A549 (cell line): ENCODE data around the gene WDR18. TPM values are rescaled to one million over a fixed set of nuclear protein-coding genes. Genes with fewer than 3 reads are reported as not detected.

Experiments
- ATAC-seq, 2 experiments: fragments of 200-7000 bp in 1 of 2; fragments of >200 bp in 1 of 2; cut with Nextera tagmentation in 1 of 2; cut with Tn5 transposase in 1 of 2; 3 replicates each; pipeline versions ENCODE4 v1.8.0 to v1.9.1; 2018 to 2020; ENCODE audit warnings: mild to moderate bottlenecking in 1 of 2, moderate library complexity in 1 of 2
- CTCF ChIA-PET: fragments of 300-600 bp; sonication (Branson Sonifier 250); formaldehyde crosslinking; extraction: SDS; loops from one replicate; lab custom pipeline; 2021; ENCODE audit warnings: antibody characterized with exemption, inconsistent platforms; lab: Yijun Ruan, JAX
- POLR2A ChIA-PET: fragments of 350-600 bp; formaldehyde crosslinking; extraction: SDS; loops from one replicate; lab custom pipeline; 2021; ENCODE audit warnings: antibody characterized with exemption, inconsistent platforms; lab: Yijun Ruan, JAX
- DNase-seq, 2 experiments: peaks; one replicate each; pipeline versions ENCODE4 v3.0.0 to v3.0.0-alpha.2; 2011 to 2016; ENCODE audit warnings: low read depth in 1 of 2, low spot score in 1 of 2
- FAIRE-seq: peaks from 2 replicates; lab custom pipeline; 2011; peaks lifted over from hg19 to GRCh38; lab: Jason Lieb, UNC
- H3K27ac ChIP-seq, 2 experiments: fragments of >200 bp; sonication (Bioruptor Twin); formaldehyde crosslinking; 3 replicates each; pipeline ENCODE4 v1.5.1; 2016 to 2017
- H3K4me1 ChIP-seq: fragments of >200 bp; sonication (Bioruptor Twin); formaldehyde crosslinking; 3 replicates; pipeline ENCODE4 v1.6.1; 2016
- H3K4me2 ChIP-seq: fragments of >200 bp; sonication (Bioruptor Twin); formaldehyde crosslinking; 3 replicates; pipeline ENCODE4 v1.6.1; 2016
- H3K4me3 ChIP-seq: fragments of >200 bp; sonication (Bioruptor Twin); formaldehyde crosslinking; 3 replicates; pipeline ENCODE4 v1.5.1; 2016
- H3K9me3 ChIP-seq: fragments of >200 bp; sonication (Bioruptor Twin); formaldehyde crosslinking; 3 replicates; pipeline ENCODE4 v1.6.1; 2016
- BCL3 ChIP-seq: fragments of >200 bp; sonication (Bioruptor Twin); formaldehyde crosslinking; IDR thresholded peaks from 3 replicates; pipeline ENCODE4 v1.6.1; 2016
- CHD2 ChIP-seq: fragments of 150-350 bp; IDR thresholded peaks from 2 replicates; pipeline ENCODE4 v1.6.1; 2014; ENCODE audit warnings: low read length; ENCODE audit not compliant: partially characterized antibody
- E2F6 ChIP-seq: IDR thresholded peaks from 2 replicates; pipeline ENCODE4 v1.6.1; 2012; ENCODE audit warnings: low read depth, borderline replicate concordance
- EHF ChIP-seq: fragments of 250-450 bp; sonication (Bioruptor Pico); IDR thresholded peaks from 2 replicates; pipeline ENCODE4 v1.5.0; 2020; ENCODE audit warnings: mild to moderate bottlenecking
- EP300 ChIP-seq, 2 experiments: fragments of >200 bp; sonication (Bioruptor Twin); formaldehyde crosslinking; IDR thresholded peaks; 2 replicates in 1 of 2; 3 replicates in 1 of 2; pipeline ENCODE4 v1.6.1; 2016 to 2017
- ESRRA ChIP-seq: fragments of 150-350 bp; IDR thresholded peaks from 2 replicates; pipeline ENCODE4 v1.6.1; 2014; ENCODE audit warnings: mild to moderate bottlenecking, low read length, borderline replicate concordance
- FOSL2 ChIP-seq, 2 experiments: fragments of 450-650 bp in 1 of 2; fragments of >200 bp in 1 of 2; sonication (Bioruptor Twin) in 1 of 2; formaldehyde crosslinking; IDR thresholded peaks; 2 replicates each; pipeline versions ENCODE4 v1.5.0 to v1.6.1; 2016 to 2020; ENCODE audit warnings: mild to moderate bottlenecking in 1 of 2, moderate library complexity in 1 of 2
- HOXA7 ChIP-seq: fragments of 250-450 bp; sonication (Bioruptor Pico); IDR thresholded peaks from 2 replicates; pipeline ENCODE4 v1.5.0; 2020; ENCODE audit warnings: mild to moderate bottlenecking, moderate library complexity
- HOXB5 ChIP-seq: fragments of 250-450 bp; sonication (Bioruptor Pico); IDR thresholded peaks from 2 replicates; pipeline ENCODE4 v1.5.0; 2020; ENCODE audit warnings: mild to moderate bottlenecking, moderate library complexity
- MAZ ChIP-seq: fragments of 150-350 bp; IDR thresholded peaks from 2 replicates; pipeline ENCODE4 v1.6.1; 2014; ENCODE audit warnings: antibody characterized with exemption, low read depth, low read length, borderline replicate concordance
- MYC ChIP-seq: IDR thresholded peaks from 2 replicates; pipeline ENCODE4 v1.6.1; 2012; ENCODE audit warnings: mild to moderate bottlenecking, inconsistent platforms, low read length, improper control_type of control experiment, borderline replicate concordance
- NR3C1 ChIP-seq: fragments of >200 bp; sonication (Bioruptor Twin); formaldehyde crosslinking; IDR thresholded peaks from 3 replicates; pipeline ENCODE4 v1.6.1; 2017
- POLR2A ChIP-seq: IDR thresholded peaks from 2 replicates; pipeline ENCODE4 v1.6.1; 2012; ENCODE audit warnings: mild to moderate bottlenecking, low read length
- POLR2AphosphoS2 ChIP-seq: conservative IDR thresholded peaks from 2 replicates; pipeline ENCODE4 v1.6.1; 2012; ENCODE audit warnings: low read length, improper control_type of control experiment, inconsistent platforms
- SREBF2 ChIP-seq: fragments of 450-650 bp; IDR thresholded peaks from 2 replicates; pipeline ENCODE4 v1.6.1; 2014; ENCODE audit warnings: mild to moderate bottlenecking, moderate library complexity
- ZC3H11A ChIP-seq: fragments of 450-650 bp; IDR thresholded peaks from 2 replicates; pipeline ENCODE4 v1.6.1; 2014; ENCODE audit warnings: antibody characterized with exemption, mild to moderate bottlenecking
- ZSCAN20 ChIP-seq: fragments of 250-450 bp; sonication (Bioruptor Pico); IDR thresholded peaks from 2 replicates; pipeline ENCODE4 v1.8.0; 2022; ENCODE audit warnings: mild to moderate bottlenecking, moderate library complexity
- WGBS: methylation state at CpG from one replicate; pipeline ENCODE4 v1.1.6; 2017; ENCODE audit errors: missing lambda C conversion rate; 5-methylcytosine and 5-hydroxymethylcytosine counted together
- polyA plus RNA-seq, 4 experiments: library from polyadenylated mRNA; depleted of rRNA in 3 of 4; stranded (reverse); fragments of >200 nt; fragmentation: RNase III in 1 of 4; extraction: RNeasy Plus Mini Kit Qiagen cat#74134 plus additional on column Dnase treatment in 1 of 4; gene quantifications; 2 replicates in 3 of 4; 3 replicates in 1 of 4; pipeline ENCODE4 v1.2.3, GENCODE V29; 2011 to 2017

Gene WDR18
- polyA plus RNA-seq, 2 of the 4 experiments (the other 2 are of a cell fraction): 23.8 to 48.9 TPM

GRCh38 chr19:936175-936546 is 48.0 kb upstream of the WDR18 start (continued):
- TF ChIP-seq ZC3H11A (no peak), ZSCAN20 (CRISPR knock-in tag) (no peak), MYC (no peak)

GRCh38 chr19:937259-937694 is 46.9 kb upstream of the WDR18 start:
- Histone ChIP-seq H3K27ac (no peak overlapping the region), H3K4me3 (no peak overlapping the region), H3K4me1 (peaks cover 44% of the 10 kb centered on the region), H3K9me3 (no peaks in the 10 kb centered on the region), H3K4me2 (no peak overlapping the region)
- FAIRE-seq (no peak), ATAC-seq (no peak), DNase-seq (no peak)
- ChIA-PET CTCF (interaction anchor here (0.7 to 1.8 kb wide), 4 partner anchors 15 to 45 kb away, joined by 3 to 4 read pairs (median 4); no protein-coding TSS in a partner anchor), POLR2A (no interaction called here)
- no peak for TF ChIP-seq NR3C1
- 90% methylated on average over 16 of the region's 16 CpGs for WGBS

GRCh38 chr19:938233-938923 is 45.8 kb upstream of the WDR18 start:
- no peak for FAIRE-seq
- DNase-seq: no peak
- Histone ChIP-seq H3K4me1 (peaks cover 34% of the 10 kb centered on the region), H3K4me2 (no peak overlapping the region), H3K9me3 (no peaks in the 10 kb centered on the region), H3K4me3 (no peak overlapping the region), H3K27ac (no peak overlapping the region)
- WGBS: 89% methylated on average over 20 of the region's 23 CpGs
- ChIA-PET CTCF (interaction anchor here (0.6 to 1.6 kb wide), 4 partner anchors 16 to 44 kb away, joined by 4 read pairs; no protein-coding TSS in a partner anchor), POLR2A (interaction anchor here (0.7 kb wide), 1 partner anchor 61 kb away, joined by 5 read pairs; no protein-coding TSS in a partner anchor)
- TF ChIP-seq FOSL2 (IDR thresholded peaks at IDR 0.05) (no peak), FOSL2 (CRISPR knock-in tag; IDR thresholded peaks at IDR 0.05) (no peak), CHD2 (no peak), ESRRA (no peak), BCL3 (no peak), E2F6 (no peak), EHF (CRISPR knock-in tag) (no peak), HOXB5 (CRISPR knock-in tag) (no peak), EP300 (IDR thresholded peaks at IDR 0.05) (no peak), POLR2AphosphoS2 (no peak), MAZ (no peak), HOXA7 (CRISPR knock-in tag) (no peak), ZC3H11A (no peak)
- no peak for ATAC-seq

- H3K4me3 ChIP-seq: no peak overlapping the region
- no peak for TF ChIP-seq POLR2A
- TF ChIP-seq E2F6: no peak
- no peak for TF ChIP-seq POLR2AphosphoS2
- TF ChIP-seq SREBF2: no peak
- TF ChIP-seq, all 56 proteins: peak for 0
- Histone ChIP-seq H3K9me3 (no peaks in the 10 kb centered on the region), H3K4me2 (no peak overlapping the region), H3K4me1 (peaks cover 24% of the 10 kb centered on the region), H3K27ac (no peak overlapping the region; a peak in 1 of 6 replicates)
- POLR2A ChIA-PET: no interaction called here
- 94% methylated on average over 20 of the region's 22 CpGs for WGBS
- no peak for FAIRE-seq
- no peak for DNase-seq
- CTCF ChIA-PET: no interaction called here
- no peak for ATAC-seq
Observed at GRCh38 chr19:939439-939838, 44.7 kb upstream of the WDR18 start.
